ENCODE results near the gene PUS10. TPM values are rescaled to one million over a fixed set of nuclear protein-coding genes. Genes with fewer than 3 reads are reported as not detected.
A peak's percentile ranks its signal among the peaks of the same experiment; 100 is the strongest.

PUS10 gene
- total and polyA plus RNA-seq, 5 experiments from 2014 or later, result 4.1 to 11.6 (median 4.4) TPM

DNA sequence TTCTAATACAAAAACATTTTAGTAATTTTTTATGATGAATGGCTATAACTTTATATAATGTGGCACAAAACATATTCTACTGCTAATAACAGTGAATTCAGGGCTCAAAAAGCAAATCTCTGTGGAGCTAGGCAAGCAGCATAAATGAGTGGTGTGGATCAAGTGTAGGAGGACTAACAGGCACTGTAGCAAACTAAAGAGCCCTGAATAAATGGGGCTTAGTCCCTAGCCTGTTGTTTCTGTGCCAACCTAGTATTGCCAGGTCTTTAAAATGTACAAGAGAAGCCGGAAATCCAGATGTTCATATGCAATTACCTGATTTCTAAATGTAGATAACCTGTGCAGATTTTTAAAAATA is 118.2 kb downstream of the PUS10 start:
- Mint-ChIP-seq H3K9me3 (no peaks in the 10 kb centered on the region), H3K27me3 (no peaks in the 10 kb centered on the region), H3K4me1 (peaks cover 5 to 18% (median 7%) of the 10 kb centered on the region in 4 donors), H3K4me3 (peak overlapping the region in 1 of 10 donors; percentile 12), H3K27ac (peak overlapping the region in 5 of 10 donors; percentile 56 to 77 (median 69)), H3K36me3 (peaks cover 8 to 78% (median 26%) of the 10 kb centered on the region in 3 donors)
- POLR2A ChIA-PET, result no interaction called here
- ATAC-seq (no peak), DNase-seq (no peak)

DNA sequence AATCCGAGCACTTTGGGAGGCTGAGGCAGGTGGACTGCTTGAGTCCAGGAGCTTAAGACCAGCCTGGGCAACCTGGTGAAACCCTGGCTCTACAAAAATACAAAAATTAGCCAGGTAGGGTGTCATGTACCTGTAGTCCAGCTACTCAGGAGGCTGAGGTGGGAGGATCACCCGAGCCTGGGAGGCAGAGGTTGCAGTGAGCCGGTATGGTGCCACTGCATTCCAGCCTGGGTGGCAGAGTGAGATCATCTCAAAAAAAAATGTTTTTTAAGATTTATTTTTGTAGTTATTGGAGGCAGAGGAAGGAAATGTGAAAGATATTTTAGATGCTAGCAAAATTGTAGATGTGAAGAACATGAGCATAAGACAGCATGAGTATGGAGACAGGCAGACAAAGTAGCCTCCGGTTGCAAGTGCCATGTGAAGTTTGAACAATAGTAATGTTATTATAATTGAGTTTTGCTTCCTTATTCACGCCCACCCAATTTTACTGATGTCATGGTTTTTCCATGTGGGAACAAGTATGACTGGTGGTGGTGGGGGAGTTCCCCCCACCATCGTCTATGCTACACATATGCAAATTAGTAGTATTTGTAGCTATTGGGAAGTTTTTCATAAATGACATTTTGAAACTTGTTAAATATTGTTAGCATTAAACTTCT is 118.7 kb downstream of the PUS10 start:
- no peaks in the 10 kb centered on the region for H3K27me3 Mint-ChIP-seq
- peaks cover 10 to 80% (median 28%) of the 10 kb centered on the region in 3 donors for H3K36me3 Mint-ChIP-seq
- ATAC-seq (peak in 1 of 2 donors; percentile 12), DNase-seq (no peak)
- peak overlapping the region in 7 of 10 donors; percentile 57 to 79 (median 70) for H3K27ac Mint-ChIP-seq
- POLR2A ChIA-PET, result no interaction called here
- H3K4me3 Mint-ChIP-seq, result peak overlapping the region in 1 of 10 donors; percentile 44
- no peaks in the 10 kb centered on the region for H3K9me3 Mint-ChIP-seq
- H3K4me1 Mint-ChIP-seq, result peaks cover 5 to 18% (median 7%) of the 10 kb centered on the region in 4 donors

DNA sequence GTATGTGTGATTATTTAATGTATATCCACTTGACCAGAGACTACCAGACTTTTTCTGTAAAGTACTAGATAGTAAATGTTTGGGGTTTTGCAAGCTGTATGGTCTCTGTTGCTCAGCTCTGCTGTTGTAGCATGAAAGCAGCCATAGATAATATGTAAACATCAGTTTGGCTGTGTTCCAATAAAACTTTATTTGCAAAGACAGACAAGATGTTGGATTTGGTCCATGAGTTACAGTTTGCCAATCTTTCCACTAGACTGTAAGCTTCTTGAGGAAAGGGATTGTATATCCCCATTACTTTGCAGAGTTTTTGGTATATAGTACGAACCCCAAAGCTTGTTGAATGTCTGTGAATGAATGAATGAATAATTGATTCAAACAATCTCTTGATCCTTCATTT is 119.5 kb downstream of the PUS10 start:
- peak overlapping the region in 2 of 10 donors; percentile 4 to 69 for H3K27ac Mint-ChIP-seq
- ATAC-seq (no peak), DNase-seq (no peak)
- H3K4me1 Mint-ChIP-seq, result peaks cover 7 to 22% (median 10%) of the 10 kb centered on the region in 4 donors
- no peaks in the 10 kb centered on the region for H3K9me3 Mint-ChIP-seq
- peaks cover 12 to 84% (median 31%) of the 10 kb centered on the region in 3 donors for H3K36me3 Mint-ChIP-seq
- H3K27me3 Mint-ChIP-seq, result no peaks in the 10 kb centered on the region
- POLR2A ChIA-PET, result no interaction called here
- H3K4me3 Mint-ChIP-seq, result no peak overlapping the region

Other genes with a start within 250 kb of the PUS10 start
- gene REL, start 136.7 kb downstream of the PUS10 start, total RNA-seq, result 10 to 100 TPM; 27.1 to 28.8 TPM
- 10 to 100 TPM; 12.5 to 20.0 (median 13.7) TPM for gene REL, start 136.7 kb downstream of the PUS10 start, polyA plus RNA-seq
- gene PEX13, start 535 bp downstream of the PUS10 start, total RNA-seq, result 10 to 100 TPM; 26.8 to 27.4 TPM
- 10 to 100 TPM in 1 of 3 donors, 1 to 10 TPM in 2; 7.6 to 11.1 (median 9.0) TPM for gene PEX13, start 535 bp downstream of the PUS10 start, polyA plus RNA-seq
- gene SANBR, start 47.6 kb upstream of the PUS10 start, total RNA-seq, result 1 to 10 TPM; 1.9 to 3.3 TPM
- under 1 TPM; 0.25 to 0.96 (median 0.64) TPM for gene SANBR, start 47.6 kb upstream of the PUS10 start, polyA plus RNA-seq
- gene C2orf74, start 143.9 kb upstream of the PUS10 start, total RNA-seq, result 10 to 100 TPM; 21.3 to 25.7 TPM
- gene C2orf74, start 143.9 kb upstream of the PUS10 start, polyA plus RNA-seq, result 10 to 100 TPM; 45.5 to 62.1 (median 56.9) TPM